HEK293 (cell line): ENCODE measurements around the gene EME1.

Experiments
- SP2 ChIP-seq: fragments of 450-650 bp; formaldehyde crosslinking; IDR thresholded peaks from 2 replicates; pipeline ENCODE4 v1.5.1; 2016; ENCODE audit warnings: missing biosample characterization, missing genetic modification characterization
- YY1 ChIP-seq: fragments of 450-650 bp; formaldehyde crosslinking; IDR thresholded peaks from 2 replicates; pipeline ENCODE4 v1.5.1; 2018; ENCODE audit warnings: missing biosample characterization, missing genetic modification characterization
- ZNF114 ChIP-seq: fragments of 450-650 bp; formaldehyde crosslinking; IDR thresholded peaks from 2 replicates; pipeline ENCODE4 v1.5.0; 2017; ENCODE audit warnings: missing biosample characterization, missing genetic modification characterization
- ZNF121 ChIP-seq: fragments of 450-650 bp; formaldehyde crosslinking; IDR thresholded peaks from 2 replicates; pipeline ENCODE4 v1.5.1; 2016; ENCODE audit warnings: missing biosample characterization, missing genetic modification characterization
- ZNF132 ChIP-seq: fragments of 450-650 bp; formaldehyde crosslinking; IDR thresholded peaks from 2 replicates; pipeline ENCODE4 v1.5.1; 2017; ENCODE audit warnings: missing biosample characterization, missing genetic modification characterization, borderline replicate concordance
- ZNF510 ChIP-seq: fragments of 450-650 bp; formaldehyde crosslinking; IDR thresholded peaks from 2 replicates; pipeline ENCODE4 v1.5.1; 2018; ENCODE audit warnings: mild to moderate bottlenecking, missing genetic modification characterization, missing biosample characterization; ENCODE audit not compliant: insufficient replicate concordance
- TF ChIP-seq, protein P1 (sequence below): fragments of 450-650 bp; formaldehyde crosslinking; IDR thresholded peaks from 2 replicates; pipeline ENCODE4 v1.5.1; 2016; ENCODE audit warnings: missing biosample characterization, missing genetic modification characterization
- TF ChIP-seq, protein P2 (sequence below): fragments of 450-650 bp; formaldehyde crosslinking; IDR thresholded peaks from 2 replicates; pipeline ENCODE4 v1.5.1; 2016; ENCODE audit warnings: missing biosample characterization, missing genetic modification characterization
- TF ChIP-seq, protein P3 (sequence below): fragments of 450-650 bp; formaldehyde crosslinking; IDR thresholded peaks from 2 replicates; pipeline ENCODE4 v1.5.1; 2016; ENCODE audit warnings: missing biosample characterization, missing genetic modification characterization

DNA sequence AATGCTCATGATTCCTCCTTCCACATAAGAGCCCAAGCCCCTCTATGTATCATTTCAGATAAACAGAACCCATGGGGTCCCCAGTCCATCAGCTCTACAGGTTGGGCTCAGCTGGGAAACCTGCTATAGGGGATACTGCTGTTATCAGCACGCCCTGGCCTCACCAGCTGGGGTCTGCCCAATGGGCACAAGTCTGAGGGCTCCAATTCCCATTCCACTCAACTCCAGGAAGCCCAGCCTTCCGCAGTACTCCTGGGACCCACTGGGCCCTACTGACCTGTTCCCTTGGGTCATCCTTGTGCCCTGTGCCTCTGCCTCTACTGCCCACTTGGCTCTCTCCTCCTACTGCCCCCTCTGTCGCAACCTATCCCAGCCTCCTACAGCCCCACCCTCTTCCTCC lies 43.3 kb upstream of the EME1 start:
- TF ChIP-seq, protein P1, sequence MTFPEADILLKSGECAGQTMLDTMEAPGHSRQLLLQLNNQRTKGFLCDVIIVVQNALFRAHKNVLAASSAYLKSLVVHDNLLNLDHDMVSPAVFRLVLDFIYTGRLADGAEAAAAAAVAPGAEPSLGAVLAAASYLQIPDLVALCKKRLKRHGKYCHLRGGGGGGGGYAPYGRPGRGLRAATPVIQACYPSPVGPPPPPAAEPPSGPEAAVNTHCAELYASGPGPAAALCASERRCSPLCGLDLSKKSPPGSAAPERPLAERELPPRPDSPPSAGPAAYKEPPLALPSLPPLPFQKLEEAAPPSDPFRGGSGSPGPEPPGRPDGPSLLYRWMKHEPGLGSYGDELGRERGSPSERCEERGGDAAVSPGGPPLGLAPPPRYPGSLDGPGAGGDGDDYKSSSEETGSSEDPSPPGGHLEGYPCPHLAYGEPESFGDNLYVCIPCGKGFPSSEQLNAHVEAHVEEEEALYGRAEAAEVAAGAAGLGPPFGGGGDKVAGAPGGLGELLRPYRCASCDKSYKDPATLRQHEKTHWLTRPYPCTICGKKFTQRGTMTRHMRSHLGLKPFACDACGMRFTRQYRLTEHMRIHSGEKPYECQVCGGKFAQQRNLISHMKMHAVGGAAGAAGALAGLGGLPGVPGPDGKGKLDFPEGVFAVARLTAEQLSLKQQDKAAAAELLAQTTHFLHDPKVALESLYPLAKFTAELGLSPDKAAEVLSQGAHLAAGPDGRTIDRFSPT (tag by site-specific recombination): no peak
- TF ChIP-seq, protein P2, sequence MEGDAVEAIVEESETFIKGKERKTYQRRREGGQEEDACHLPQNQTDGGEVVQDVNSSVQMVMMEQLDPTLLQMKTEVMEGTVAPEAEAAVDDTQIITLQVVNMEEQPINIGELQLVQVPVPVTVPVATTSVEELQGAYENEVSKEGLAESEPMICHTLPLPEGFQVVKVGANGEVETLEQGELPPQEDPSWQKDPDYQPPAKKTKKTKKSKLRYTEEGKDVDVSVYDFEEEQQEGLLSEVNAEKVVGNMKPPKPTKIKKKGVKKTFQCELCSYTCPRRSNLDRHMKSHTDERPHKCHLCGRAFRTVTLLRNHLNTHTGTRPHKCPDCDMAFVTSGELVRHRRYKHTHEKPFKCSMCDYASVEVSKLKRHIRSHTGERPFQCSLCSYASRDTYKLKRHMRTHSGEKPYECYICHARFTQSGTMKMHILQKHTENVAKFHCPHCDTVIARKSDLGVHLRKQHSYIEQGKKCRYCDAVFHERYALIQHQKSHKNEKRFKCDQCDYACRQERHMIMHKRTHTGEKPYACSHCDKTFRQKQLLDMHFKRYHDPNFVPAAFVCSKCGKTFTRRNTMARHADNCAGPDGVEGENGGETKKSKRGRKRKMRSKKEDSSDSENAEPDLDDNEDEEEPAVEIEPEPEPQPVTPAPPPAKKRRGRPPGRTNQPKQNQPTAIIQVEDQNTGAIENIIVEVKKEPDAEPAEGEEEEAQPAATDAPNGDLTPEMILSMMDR (tag by site-specific recombination): no peak
- TF ChIP-seq ZNF121 (tag by site-specific recombination) (no peak), SP2 (no peak), ZNF132 (tag by site-specific recombination) (no peak), ZNF510 (tag by site-specific recombination) (no peak), YY1 (tag by site-specific recombination) (no peak), ZNF114 (tag by site-specific recombination) (no peak)
- TF ChIP-seq, protein P3, sequence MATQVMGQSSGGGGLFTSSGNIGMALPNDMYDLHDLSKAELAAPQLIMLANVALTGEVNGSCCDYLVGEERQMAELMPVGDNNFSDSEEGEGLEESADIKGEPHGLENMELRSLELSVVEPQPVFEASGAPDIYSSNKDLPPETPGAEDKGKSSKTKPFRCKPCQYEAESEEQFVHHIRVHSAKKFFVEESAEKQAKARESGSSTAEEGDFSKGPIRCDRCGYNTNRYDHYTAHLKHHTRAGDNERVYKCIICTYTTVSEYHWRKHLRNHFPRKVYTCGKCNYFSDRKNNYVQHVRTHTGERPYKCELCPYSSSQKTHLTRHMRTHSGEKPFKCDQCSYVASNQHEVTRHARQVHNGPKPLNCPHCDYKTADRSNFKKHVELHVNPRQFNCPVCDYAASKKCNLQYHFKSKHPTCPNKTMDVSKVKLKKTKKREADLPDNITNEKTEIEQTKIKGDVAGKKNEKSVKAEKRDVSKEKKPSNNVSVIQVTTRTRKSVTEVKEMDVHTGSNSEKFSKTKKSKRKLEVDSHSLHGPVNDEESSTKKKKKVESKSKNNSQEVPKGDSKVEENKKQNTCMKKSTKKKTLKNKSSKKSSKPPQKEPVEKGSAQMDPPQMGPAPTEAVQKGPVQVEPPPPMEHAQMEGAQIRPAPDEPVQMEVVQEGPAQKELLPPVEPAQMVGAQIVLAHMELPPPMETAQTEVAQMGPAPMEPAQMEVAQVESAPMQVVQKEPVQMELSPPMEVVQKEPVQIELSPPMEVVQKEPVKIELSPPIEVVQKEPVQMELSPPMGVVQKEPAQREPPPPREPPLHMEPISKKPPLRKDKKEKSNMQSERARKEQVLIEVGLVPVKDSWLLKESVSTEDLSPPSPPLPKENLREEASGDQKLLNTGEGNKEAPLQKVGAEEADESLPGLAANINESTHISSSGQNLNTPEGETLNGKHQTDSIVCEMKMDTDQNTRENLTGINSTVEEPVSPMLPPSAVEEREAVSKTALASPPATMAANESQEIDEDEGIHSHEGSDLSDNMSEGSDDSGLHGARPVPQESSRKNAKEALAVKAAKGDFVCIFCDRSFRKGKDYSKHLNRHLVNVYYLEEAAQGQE (tag by site-specific recombination): no peak
